PC-3 (cell line): ENCODE measurements around the gene UROS.

Experiments used
- CTCF ChIP-seq: fragments of 300-600 bp; sonication (generic); conservative IDR thresholded peaks from 2 replicates; pipeline ENCODE4 v1.5.1; 2017; ENCODE audit warnings: antibody characterized with exemption, low read depth, mild to moderate bottlenecking, low read length
- EZH2 ChIP-seq: fragments of 300-600 bp; sonication (generic); IDR thresholded peaks from one replicate; pipeline ENCODE4 v1.6.1; 2017; ENCODE audit warnings: antibody characterized with exemption, mild to moderate bottlenecking, low read length; ENCODE audit not compliant: unreplicated experiment
- EZH2phosphoT487 ChIP-seq: fragments of 300-600 bp; sonication (generic); IDR thresholded peaks from 2 replicates; pipeline ENCODE4 v1.6.1; 2018; ENCODE audit warnings: mild to moderate bottlenecking, antibody characterized with exemption, low read length, borderline replicate concordance

- no peak for TF ChIP-seq CTCF
- no peak for TF ChIP-seq EZH2phosphoT487
- TF ChIP-seq EZH2 = no peak
Measured at GRCh38 chr10:125765835-125766234, 57.2 kb downstream of the UROS start.
